ENCODE results near the gene POU2AF3.
"Not testable (repeated sequence)": the region's sequence is repeated elsewhere in the genome, so short reads cannot be mapped to it uniquely, and the experiment has no call there.

POU2AF3 gene

DNA sequence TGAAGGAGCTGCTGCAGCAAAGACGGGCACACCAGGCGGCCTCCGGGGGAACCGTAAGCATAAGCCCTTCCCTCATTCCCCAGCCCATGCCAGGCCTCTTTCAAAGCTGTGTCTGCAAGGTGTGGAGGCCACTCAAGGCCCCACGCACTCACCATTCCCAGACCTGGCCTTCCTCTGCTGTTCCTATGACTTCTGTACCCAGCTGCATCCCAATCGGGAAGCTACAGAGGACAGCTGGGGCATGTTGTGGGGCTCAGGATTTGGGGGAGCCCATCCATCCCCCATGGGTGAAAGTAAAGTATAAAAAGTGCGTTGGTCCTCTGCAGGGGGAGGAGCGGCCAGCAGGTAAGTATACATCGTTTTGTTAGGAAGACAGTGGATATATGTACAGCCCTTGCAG, 2.2 kb downstream of the POU2AF3 start:
- DNase-seq (ENCODE audit: low read depth in 2 of 2): no peak

DNA sequence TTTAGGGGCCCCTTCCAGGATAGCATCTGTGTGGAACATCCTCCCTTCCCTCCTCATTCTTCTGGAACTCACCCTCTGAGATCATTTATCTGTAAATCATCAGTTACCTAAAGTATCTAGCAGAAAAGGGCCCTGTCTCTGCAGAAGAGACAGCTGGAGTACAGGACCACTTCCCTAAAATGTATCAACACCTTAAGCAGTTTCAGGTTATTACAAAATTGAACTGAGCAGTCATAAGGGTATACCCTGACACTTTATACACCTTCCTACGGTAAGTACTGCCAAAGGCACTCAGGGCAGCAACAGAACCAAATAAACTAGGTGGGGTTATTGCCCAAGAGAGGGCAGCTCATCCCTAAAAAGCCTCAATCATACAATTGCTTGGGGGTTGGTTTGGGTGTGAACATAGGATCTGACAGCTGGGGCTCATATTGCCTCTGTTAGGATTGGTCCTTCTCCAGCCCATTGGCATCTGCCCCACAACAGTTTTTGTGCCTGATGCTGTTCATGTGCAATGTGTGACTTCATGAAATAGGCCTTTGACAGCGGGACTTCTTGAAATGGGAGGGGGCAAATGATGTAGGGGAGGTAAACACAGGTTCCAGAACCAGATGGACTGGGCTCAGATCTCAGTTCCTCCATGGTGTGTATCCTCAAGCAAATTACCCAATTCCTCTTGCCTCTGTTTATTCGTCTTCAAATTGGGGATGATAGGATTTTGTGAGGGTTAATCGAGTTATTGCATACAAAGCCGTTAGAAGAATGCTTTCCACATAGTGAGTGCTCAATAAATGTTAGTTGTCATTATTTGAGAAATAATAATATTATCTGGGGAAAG, 2.9 kb downstream of the POU2AF3 start:
- no peak for DNase-seq (ENCODE audit: low read depth in 2 of 2)

DNA sequence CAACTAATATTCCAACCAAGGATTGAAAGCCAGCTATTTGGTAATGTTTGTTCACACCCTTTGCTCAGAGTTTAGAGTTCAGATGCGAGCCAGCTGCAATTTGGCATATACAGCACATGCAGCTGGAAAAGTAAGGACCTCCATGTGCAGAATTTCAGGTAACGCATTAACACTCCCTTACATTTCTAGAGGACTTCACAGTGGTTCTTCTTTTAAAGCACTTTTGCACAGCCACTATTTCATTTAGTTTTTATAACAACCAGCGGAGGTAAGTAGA, 3.4 kb downstream of the POU2AF3 start:
- DNase-seq (ENCODE audit: low read depth in 2 of 2): no peak

DNA sequence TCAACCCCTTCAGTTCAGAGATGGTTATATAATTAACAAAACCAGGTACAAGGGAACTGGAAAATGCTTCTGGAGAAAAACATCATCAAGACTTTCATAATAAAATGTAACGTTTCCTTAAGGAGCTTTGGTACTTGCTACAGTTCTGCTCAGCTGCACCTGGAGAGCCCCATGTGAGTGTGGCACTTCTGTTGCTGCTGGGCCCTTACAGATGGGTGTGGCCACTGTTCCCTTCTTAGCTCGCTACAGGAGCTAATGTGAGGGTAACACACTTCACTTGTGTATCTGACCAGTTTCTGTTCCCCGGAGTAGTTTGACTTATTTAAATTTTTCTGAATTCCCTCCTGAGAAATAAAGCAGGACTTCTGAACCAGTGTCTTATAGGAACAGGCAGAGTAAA, 4.0 kb downstream of the POU2AF3 start:
- DNase-seq (ENCODE audit: low read depth in 2 of 2): no peak

DNA sequence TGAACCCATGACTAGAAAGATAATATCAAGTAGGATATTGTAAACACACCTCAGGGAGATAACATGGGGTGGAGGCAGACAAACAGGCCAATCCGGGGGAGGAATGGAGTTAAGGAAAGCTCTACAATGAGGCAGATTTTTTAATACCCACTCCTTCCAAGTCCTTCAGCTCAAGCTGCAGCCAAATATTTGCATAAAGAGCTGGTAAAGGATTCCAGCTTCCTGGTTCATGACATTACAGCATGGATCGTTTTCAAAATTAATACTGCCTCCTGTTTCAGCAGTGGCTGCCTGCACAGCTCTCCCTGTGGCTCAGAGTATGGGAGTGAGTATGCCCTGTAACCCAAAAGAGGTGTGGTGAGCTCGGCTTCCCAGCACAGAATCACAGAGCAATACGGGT, 5.1 kb downstream of the POU2AF3 start:
- DNase-seq (ENCODE audit: low read depth in 2 of 2): no peak

DNA sequence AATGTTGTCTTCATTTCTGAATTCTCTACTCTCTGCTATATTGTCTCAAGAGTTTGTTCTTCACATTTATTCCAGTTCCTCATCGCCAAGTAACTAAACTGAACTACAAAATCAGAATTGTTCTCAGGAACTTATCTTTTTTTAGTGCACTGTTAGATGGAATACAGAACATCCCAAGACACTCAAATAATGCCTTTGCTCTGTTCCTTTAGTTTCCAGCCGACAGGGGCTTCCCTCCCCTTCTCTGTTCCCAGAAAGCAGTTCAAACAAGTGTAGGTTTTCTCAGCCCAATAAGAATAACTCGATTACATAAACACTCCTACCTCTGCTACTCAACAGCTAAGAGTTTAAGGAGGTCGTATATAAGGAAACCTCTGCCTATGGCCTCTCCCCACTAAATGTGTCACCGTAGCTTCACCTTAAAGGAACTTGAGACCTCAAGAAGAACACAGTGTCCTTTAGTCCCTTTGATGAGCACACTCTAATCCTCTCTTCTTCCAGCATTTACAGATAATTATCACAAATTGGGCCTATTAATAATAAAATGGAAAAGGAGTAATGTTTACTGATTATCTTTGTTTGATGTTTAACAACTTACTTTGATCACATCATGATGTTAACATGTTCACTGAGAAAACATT, 6.9 kb downstream of the POU2AF3 start:
- no peak for DNase-seq (ENCODE audit: low read depth in 2 of 2)

DNA sequence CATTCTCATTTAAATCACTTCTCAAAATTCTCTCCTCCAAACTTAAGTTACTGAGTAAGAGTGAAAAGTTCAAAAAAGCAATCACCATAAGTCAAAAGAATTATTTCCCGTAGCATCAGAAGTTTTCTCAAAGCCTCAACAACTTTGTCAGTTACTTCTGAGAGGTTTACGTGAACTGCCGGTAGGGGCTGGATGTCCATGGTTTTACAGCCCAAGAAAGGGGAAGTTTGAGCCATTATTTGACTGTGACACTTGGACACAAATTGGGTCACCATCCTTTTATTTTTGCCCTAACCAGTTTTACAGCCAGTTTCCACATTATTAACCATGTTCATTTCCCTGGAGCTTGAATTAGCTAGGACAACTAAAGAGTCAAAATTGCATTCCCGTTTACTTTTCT, 7.5 kb downstream of the POU2AF3 start:
- no peak for DNase-seq (ENCODE audit: low read depth in 2 of 2)

DNA sequence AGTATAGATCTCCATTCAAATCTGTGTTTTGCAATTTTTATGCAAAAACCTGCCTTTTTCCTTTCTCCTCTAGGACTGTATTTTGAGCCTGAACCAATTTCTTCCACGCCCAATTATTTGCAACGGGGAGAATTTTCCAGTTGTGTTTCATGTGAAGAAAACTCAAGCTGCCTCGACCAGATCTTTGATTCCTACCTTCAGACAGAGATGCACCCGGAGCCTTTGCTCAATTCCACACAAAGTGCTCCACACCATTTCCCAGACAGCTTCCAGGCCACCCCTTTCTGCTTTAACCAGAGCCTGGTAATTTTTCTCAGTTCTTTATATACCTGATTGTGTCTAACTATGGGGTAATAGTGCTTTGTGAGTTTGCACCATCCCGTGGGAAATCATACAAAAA, 8.0 kb downstream of the POU2AF3 start:
- no peak for DNase-seq (ENCODE audit: low read depth in 2 of 2)

DNA sequence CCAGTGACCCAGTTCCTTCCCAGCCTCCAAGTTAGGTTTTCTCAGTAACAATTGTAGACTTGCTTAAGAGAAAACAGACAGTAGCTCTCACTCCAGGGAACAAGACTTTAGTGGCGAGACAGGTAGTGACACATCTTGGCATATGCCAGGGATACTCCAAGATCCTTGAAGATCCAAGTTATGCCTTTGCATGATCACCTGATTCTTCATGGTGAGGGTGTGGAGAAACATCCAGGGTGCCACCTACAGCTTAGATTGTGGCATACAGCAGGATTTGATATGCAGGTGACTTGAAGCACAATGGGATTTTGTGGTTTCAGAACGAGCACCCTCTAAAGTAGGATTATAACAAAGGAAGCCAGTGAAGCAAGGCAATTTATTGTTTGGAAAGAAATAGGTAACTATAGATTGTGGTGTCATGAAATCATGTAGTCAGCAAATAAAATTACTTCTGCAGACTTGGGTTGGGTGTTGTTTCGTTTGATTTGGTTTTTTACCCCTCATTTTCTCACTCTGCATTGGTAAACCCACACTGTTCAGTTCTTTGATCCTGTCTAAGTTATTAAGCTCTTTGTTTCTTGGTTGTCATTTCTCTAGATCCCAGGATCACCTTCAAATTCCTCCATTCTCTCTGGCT, 9.2 kb downstream of the POU2AF3 start:
- no peak for DNase-seq (ENCODE audit: low read depth in 2 of 2)

DNA sequence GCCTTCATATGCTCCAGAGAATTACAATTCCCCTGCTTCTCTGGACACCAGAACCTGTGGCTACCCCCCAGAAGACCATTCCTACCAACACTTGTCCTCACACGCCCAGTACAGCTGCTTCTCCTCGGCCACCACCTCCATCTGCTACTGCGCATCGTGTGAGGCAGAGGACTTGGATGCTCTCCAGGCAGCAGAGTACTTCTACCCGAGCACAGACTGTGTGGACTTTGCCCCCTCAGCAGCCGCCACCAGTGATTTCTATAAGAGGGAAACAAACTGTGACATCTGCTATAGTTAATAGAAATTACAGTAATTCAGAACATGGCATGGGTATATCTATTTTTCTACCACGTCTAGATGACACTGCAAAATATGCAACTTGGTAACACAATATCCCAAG, 9.8 kb downstream of the POU2AF3 start:
- no peak for DNase-seq (ENCODE audit: low read depth in 2 of 2)

DNA sequence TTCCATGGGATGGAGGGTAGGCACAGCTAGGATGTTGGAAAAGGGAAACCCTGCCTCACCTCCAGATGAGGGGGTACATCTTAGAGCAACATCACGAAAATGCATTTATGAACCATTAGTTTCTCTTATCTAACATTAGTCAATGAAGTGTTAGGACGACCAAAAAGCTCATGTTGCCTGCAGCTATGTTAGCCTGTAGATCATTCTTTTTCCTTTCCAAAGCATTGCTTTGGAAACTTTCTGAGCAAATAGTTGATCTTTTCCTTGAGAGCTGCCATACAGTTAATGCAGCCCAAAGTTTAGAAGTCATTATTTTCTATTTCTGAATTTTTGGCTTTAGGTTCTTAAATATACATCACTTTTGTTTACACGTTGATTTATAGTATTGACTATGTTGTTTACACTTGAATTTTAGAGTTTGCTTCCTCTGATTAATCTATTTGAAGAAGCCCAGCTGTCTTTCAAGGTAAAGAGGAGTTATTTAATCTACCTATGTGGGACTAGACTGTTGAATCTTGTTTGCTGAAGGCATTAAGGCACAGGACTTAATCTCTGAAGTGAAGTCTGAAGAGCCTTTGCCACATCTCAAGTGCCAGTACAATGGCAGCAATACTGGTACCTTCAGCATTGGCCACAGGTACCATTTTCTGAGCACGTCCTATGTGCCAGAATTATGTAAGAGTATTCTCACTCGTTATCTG, 11.0 kb downstream of the POU2AF3 start:
- no peak for DNase-seq (ENCODE audit: low read depth in 2 of 2)

DNA sequence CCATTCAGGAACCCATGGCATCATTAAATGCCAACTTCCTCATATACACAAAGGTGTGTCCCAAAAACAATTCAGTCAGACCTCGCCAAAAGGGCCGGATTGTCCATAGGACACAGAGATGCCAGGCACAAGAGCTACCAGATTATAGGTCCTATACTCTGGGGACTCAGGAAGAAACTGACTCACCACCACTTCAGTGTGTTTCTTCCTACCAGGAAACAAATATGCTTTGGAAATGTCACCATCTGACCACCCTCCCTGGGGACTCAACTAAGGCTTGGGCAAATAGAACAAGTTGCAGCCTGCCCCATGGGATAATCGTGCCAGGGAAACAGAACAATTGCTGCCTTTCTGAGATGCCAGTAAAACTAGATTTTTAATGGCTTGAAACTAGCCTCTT, 11.7 kb downstream of the POU2AF3 start:
- DNase-seq (ENCODE audit: low read depth in 2 of 2): no peak

DNA sequence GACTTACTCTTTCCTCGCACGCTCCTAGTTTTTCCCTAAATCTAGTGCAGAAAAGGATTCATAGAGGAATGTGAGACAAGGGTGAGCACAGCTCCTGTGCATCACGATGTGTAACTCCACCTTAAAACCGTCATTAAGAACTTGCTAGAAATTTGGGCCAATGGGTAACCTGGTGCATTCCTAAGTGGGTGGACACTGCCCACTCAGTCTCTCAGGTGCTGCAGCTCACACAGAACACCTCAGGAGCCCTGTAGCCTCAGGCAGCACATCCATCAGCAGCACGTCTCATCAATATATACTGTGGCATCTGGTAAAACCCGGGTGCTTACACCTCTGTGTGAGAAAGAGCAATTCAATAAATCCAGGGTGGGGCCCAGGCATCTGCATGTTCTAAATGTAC, 12.4 kb downstream of the POU2AF3 start:
- DNase-seq (ENCODE audit: low read depth in 2 of 2): no peak

DNA sequence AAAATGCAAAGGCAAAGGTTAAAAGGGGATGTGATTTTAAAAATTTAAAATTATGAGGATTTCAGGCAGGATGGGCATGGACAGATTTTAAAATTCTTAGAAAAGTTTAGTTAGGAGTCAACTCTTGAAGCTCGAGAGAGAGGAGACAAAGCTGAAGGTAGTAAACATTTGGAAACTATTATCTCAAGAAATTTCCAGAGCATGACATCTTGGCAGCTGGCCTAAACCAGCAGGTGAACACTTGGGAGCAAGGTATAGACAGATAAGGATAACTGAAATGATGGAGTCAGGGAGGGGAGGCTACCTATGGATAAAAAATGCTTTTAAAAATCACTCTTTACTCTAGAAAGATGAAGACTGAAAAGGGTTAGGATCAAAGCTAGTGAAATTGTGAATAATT, 13.7 kb downstream of the POU2AF3 start:
- DNase-seq (ENCODE audit: low read depth in 2 of 2): no peak

DNA sequence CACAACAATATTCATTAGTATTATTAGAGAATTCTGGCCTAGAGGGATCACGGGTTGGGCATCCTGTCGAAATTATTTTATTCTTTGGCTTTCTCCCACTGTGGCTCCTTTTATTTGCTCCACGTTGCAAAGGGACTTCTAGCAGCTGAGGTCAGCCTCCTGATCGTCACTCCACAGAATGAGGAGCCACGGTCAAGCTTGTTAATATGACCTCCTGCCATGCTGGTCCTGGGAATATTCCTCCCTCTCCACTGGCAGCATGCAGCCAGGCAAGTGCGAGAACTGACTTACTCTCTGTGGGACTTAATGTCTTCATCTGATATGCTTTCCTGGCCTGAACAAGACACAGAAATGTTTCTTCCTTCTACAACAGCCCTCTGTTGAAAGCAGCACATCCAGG, 20.9 kb downstream of the POU2AF3 start:
- no peak for DNase-seq (ENCODE audit: low read depth in 2 of 2)

DNA sequence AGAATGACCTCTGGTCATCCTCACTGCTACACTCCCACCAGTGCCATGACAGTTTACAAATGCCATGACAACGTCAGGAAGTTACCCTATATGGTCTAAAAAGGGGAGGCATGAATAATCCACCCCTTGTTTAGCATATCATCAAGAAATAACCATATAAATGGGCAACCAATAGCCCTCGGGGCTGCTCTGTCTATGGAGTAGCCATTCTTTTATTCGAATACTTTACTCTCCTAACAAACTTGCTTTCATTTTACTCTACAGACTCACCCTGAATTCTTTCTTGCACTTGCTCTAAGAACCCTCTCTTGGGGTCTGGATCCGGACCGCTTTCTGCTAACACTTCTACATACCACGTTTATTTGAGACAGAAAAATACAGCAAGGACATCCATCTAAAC, 21.9 kb downstream of the POU2AF3 start:
- DNase-seq (ENCODE audit: low read depth in 2 of 2): not testable (repeated sequence)

DNA sequence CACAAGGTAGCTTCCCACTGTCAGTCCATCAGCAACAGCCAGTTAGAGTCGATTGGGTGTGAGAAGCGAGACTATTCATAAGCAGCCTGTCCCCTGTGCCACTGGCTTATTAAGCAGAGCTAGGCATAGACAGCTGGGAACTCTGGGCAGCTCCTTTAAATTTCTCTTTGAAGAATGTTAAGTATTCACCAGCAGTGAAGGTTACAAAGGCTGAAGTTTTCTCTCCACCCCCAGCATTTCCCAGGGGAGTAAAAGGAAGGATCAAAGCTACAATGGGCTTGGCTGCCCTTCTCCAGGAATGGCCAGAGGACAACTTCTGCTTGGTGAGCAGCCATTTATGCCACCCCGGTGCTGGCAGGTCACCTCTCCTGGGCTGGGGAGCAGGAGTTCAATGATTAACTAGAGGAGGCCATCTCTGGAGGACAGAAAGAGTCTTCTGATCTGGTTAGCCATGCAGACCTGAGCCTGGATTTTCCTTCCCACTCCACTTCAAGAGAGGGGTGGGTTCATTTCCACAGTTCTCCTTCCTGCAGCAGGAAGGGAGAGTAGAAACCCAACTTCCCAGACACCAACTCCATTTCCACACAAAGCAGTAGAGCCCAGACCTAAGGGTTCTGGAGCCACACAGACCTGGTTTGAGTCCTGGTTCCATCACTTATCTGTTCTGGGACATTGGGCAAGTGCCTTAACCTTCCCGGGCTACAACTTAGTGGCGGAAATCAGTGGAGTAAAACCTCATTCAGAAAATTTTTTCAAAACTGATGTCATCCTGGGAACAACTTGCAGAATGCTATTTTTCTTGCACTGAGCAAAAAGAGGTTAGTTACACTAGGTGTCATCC, 22.6 kb downstream of the POU2AF3 start:
- DNase-seq (ENCODE audit: low read depth in 2 of 2): no peak

DNA sequence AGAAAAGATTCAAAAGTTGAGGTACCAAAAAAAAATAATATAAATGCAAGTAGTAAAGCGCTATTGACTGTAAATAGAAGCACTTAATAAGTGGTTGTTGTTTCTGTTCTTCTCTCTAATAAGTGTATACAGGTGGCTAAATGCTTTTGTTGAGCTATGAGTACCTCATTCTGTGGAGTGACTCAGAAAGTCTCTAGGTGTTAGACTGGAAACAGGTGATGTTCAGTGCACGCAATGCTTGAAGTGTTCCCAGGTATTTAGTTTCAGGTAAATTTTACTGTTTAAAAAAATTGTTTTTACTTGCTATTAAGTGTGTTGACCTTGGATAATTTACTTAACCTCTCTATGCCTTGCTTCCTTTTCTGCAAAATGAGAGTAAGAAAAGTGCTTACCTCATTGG, 24.2 kb downstream of the POU2AF3 start:
- DNase-seq (ENCODE audit: low read depth in 2 of 2): no peak

DNA sequence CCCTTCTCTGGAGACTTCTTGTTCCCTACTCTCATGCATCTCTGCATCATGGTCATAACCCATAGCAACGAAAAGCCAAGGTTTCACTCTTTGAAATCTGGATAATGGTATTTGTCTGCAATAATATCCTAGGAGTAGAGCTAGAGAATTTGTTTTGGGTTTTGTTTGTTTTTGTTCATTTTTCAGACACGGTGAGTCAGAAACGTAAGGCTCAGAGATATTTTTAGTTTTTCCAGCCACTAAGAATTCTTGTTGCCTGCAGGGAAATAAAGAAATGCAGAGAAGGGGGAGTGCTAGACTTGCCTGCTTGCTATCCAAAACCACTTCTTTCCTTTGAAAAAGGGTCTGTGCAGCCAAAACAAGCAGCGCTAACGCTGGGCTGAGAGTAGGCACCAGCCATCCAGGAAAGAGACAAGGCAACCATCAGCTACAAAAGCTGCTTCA, 26.0 kb downstream of the POU2AF3 start:
- no peak for DNase-seq (ENCODE audit: low read depth in 2 of 2)

DNA sequence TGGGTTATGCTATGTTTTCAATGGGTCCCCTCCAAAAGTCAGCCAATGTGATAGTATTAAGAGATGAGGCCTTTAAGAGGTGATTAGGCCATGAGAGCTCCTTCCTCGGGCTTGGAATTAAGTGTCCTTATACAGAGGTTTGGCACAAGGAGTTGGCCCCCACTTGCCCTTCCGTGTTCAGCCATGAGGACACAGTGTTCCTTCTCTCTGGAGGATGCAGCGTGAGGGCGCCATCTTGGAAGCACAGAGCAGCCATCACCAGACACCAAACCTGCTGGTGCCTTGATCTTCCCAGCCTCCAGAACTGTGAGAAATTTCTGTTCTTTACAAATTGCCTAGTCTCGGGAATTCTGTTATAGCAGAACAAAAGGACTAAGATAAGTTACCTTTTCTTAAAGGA, 26.9 kb downstream of the POU2AF3 start:
- no peak for DNase-seq (ENCODE audit: low read depth in 2 of 2)

DNA sequence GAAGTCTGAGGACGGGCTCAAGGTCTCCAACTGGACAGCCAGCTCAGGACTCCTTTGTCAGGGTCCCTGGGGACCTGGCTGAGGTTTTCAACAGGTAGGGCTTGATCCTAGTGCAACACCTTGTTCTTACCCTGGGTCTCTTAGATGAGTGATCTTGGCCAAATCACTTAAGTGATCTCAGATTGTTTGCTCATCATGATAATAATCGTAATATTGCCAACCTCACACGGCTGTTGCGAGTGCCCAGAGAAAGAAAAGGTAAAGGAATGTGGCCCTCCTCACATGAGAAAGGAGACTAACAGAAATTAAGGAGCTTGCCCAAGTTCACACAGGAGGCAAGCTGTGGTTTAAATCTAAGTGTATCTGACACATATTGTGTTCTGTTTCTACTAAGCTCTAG, 28.5 kb downstream of the POU2AF3 start:
- no peak for DNase-seq (ENCODE audit: low read depth in 2 of 2)

All from stimulated activated CD4-positive, alpha-beta T cell treated with anti-CD3 and anti-CD28 coated beads, Interleukin-4, amount 100 ng/mL, for 48 hours (primary cell).